A673 (cell line): ENCODE results near the gene TNFAIP8L3.

ENCODE experiments used
- EZH2 ChIP-seq: fragments of 200-600 bp; sonication (generic); IDR thresholded peaks from 2 replicates; pipeline ENCODE4 v1.6.1; 2017; ENCODE audit warnings: borderline replicate concordance, low read depth, mild to moderate bottlenecking, mixed read lengths, antibody characterized with exemption, low read length; ENCODE audit not compliant: poor library complexity, severe bottlenecking
- TF ChIP-seq, protein P1 (sequence below): fragments of 300-800, 200-600 bp; sonication (generic); conservative IDR thresholded peaks from 2 replicates; pipeline ENCODE4 v1.5.1; 2017; ENCODE audit warnings: low read depth, mild to moderate bottlenecking, antibody characterized with exemption, low read length, moderate library complexity, mixed read lengths

DNA sequence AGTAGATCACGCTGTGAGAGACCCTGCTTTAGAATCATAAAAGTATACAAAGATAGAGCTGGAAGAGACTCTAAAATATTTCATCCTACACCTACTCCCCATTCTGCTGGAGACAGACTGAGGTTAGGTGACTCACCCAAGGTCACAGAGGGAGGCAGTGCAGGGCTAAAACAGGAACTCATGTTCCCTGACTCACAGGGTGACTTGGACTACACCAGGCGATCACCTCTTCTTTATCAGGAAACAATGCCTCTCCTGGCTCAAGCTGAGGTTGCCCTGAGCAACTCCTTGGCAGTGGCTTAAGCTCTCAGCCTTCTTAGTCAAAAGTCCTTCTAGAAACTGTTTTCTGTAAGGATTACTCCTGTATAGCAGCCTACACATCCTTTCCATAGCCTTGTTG is 26.4 kb upstream of the TNFAIP8L3 start:
- TF ChIP-seq, protein P1, sequence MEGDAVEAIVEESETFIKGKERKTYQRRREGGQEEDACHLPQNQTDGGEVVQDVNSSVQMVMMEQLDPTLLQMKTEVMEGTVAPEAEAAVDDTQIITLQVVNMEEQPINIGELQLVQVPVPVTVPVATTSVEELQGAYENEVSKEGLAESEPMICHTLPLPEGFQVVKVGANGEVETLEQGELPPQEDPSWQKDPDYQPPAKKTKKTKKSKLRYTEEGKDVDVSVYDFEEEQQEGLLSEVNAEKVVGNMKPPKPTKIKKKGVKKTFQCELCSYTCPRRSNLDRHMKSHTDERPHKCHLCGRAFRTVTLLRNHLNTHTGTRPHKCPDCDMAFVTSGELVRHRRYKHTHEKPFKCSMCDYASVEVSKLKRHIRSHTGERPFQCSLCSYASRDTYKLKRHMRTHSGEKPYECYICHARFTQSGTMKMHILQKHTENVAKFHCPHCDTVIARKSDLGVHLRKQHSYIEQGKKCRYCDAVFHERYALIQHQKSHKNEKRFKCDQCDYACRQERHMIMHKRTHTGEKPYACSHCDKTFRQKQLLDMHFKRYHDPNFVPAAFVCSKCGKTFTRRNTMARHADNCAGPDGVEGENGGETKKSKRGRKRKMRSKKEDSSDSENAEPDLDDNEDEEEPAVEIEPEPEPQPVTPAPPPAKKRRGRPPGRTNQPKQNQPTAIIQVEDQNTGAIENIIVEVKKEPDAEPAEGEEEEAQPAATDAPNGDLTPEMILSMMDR, result no peak
- no peak for TF ChIP-seq EZH2
